GM12891 (cell line): ENCODE data around the gene TLX1.

ENCODE experiments used
- DNase-seq: peaks from one replicate; pipeline ENCODE4 v3.0.0; 2011; ENCODE audit warnings: low spot score; ENCODE audit not compliant: insufficient read length
- FAIRE-seq: peaks from 2 replicates; lab custom pipeline; 2011; peaks lifted over from hg19 to GRCh38; lab: Jason Lieb, UNC
- PAX5 ChIP-seq: IDR thresholded peaks from 2 replicates; pipeline ENCODE4 v1.6.1; 2011; ENCODE audit warnings: low read length, moderate library complexity, mild to moderate bottlenecking; ENCODE audit not compliant: insufficient read depth, severe bottlenecking
- POLR2A ChIP-seq: IDR thresholded peaks from 2 replicates; pipeline ENCODE4 v1.6.1; 2011; ENCODE audit warnings: low read depth, low read length, control low read depth
- POLR2AphosphoS5 ChIP-seq: IDR thresholded peaks from 2 replicates; pipeline ENCODE4 v1.6.1; 2011; ENCODE audit warnings: low read depth, low read length, control low read depth
- POU2F2 ChIP-seq: IDR thresholded peaks from 2 replicates; pipeline ENCODE4 v1.6.1; 2011; ENCODE audit warnings: low read depth, mild to moderate bottlenecking, control low read depth, low read length, moderate library complexity
- SPI1 ChIP-seq: IDR thresholded peaks from 2 replicates; pipeline ENCODE4 v1.6.1; 2011; ENCODE audit warnings: low read depth, low read length, control low read depth
- TAF1 ChIP-seq: IDR thresholded peaks from 2 replicates; pipeline ENCODE4 v1.6.1; 2011; ENCODE audit warnings: low read depth, low read length, control low read depth

TLX1 gene

DNA sequence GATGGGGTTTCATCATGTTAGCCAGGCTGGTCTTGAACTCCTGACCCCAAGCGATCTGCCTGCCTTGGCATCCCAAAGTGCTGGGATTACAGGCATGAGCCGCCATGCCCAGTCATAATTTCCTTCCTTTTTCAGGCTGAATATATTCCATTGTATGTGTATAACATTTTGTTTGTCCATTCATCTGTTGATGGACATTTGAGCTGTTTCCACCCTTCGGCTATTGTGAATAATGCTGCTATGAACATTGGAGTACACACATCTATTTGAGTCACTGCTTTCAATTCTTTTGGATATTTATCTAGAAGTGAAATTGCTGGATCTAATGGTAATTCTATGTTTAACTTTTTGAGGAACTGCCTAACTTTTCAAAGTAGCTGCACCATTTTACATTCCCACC lies 34.6 kb downstream of the TLX1 start:
- FAIRE-seq (no peak), DNase-seq (no peak)
- TF ChIP-seq TAF1: no peak

- no peak for DNase-seq
- TF ChIP-seq SPI1 (no peak), POLR2A (no peak), POLR2AphosphoS5 (no peak), TAF1 (no peak), POU2F2 (no peak), PAX5 (no peak)
- no peak for FAIRE-seq
Measured at GRCh38 chr10:101166430-101166829, 35.3 kb downstream of the TLX1 start.

- TF ChIP-seq TAF1: no peak
- TF ChIP-seq POLR2A: no peak
- TF ChIP-seq POLR2AphosphoS5: no peak
- no peak for TF ChIP-seq SPI1
- TF ChIP-seq POU2F2: no peak
- no peak for TF ChIP-seq PAX5
- no peak for DNase-seq
- FAIRE-seq: no peak
Measured at GRCh38 chr10:101172741-101173140, 41.6 kb downstream of the TLX1 start.

DNA sequence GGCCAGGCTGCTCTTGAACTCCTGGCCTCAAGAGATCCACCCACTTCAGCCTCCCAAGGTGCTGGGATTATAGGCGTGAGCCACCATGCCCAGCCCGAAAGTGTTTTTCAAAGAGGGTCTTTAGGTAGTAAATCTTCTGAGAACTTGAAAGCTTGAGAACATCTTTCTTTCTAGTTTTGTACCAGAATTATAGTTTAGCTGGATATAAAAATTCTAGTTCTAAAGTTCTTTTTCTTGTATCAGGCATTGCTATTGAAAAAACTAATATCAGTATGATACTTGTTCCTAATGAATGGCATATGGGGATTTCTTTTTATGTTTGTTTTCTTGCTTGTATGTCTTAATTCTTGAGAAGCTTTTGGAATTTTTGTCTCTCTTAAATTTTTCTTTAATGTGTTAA lies 43.2 kb downstream of the TLX1 start:
- no peak for DNase-seq
- no peak for TF ChIP-seq SPI1
- TF ChIP-seq POU2F2: no peak
- no peak for TF ChIP-seq TAF1
- TF ChIP-seq POLR2AphosphoS5: no peak
- no peak for TF ChIP-seq POLR2A
- no peak for TF ChIP-seq PAX5
- FAIRE-seq: no peak

DNA sequence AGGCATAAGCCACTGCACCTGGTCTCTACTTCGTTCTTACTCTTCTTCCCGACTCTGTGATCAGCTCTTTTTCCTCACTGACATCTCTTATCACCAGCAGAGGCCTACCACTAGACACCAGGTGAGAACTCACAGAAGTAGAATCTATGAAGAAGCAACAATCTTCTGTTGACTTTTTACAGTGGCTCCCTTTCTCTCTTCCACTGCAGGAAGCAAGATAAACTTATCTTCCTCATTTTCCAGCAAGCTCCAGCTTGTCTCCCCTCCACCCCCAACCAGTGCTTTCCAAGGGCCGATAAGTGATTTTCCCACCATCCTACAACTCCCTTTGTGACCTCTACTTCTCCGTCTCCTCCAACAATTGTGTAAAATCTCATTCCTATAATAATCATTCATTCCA lies 45.5 kb downstream of the TLX1 start:
- no peak for FAIRE-seq
- TF ChIP-seq SPI1: no peak
- no peak for TF ChIP-seq PAX5
- TF ChIP-seq POLR2AphosphoS5: no peak
- no peak for TF ChIP-seq POU2F2
- TF ChIP-seq POLR2A: no peak
- no peak for TF ChIP-seq TAF1
- DNase-seq: no peak

GRCh38 chr10:101182936-101183335 lies 51.8 kb downstream of the TLX1 start:
- DNase-seq (no peak), FAIRE-seq (no peak)
- TF ChIP-seq SPI1 (no peak), POLR2A (no peak), POU2F2 (no peak), TAF1 (no peak), PAX5 (no peak), POLR2AphosphoS5 (no peak)

GRCh38 chr10:101183458-101184183 lies 52.5 kb downstream of the TLX1 start:
- no peak for DNase-seq
- FAIRE-seq: no peak
- TF ChIP-seq PAX5 (no peak), POLR2AphosphoS5 (no peak)
